B cell (primary cell): ENCODE results near the gene FBXL13. TPM values are rescaled to one million over a fixed set of nuclear protein-coding genes. Genes with fewer than 3 reads are reported as not detected.

ENCODE experiments used
- ATAC-seq: fragments of 200-7000 bp; cut with Tn5 transposase; one replicate; pipeline ENCODE4 v1.10.0; 2021; ENCODE audit warnings: low read depth, mild to moderate bottlenecking, moderate number of reproducible peaks, moderate library complexity
- CTCF ChIA-PET: fragments of 350-600 bp; sonication (Branson Sonifier 250); formaldehyde crosslinking; loops from one replicate; lab custom pipeline; 2021; ENCODE audit warnings: antibody characterized with exemption, inconsistent platforms; lab: Charles Lee
- POLR2A ChIA-PET: fragments of 350-600 bp; sonication (Branson Sonifier 250); formaldehyde crosslinking; loops from one replicate; lab custom pipeline; 2021; ENCODE audit warnings: antibody characterized with exemption; lab: Charles Lee
- DNase-seq: peaks from one replicate; pipeline ENCODE4 v3.0.0; 2013
- H2AFZ ChIP-seq: 2 replicates; pipeline ENCODE4 v1.6.1; 2012; ENCODE audit warnings: mild to moderate bottlenecking, low read depth, low read length; ENCODE audit not compliant: insufficient read depth, poor library complexity, severe bottlenecking
- H3K27ac ChIP-seq, 2 donors: 1 replicate in 1 of 2; 2 replicates in 1 of 2; pipeline ENCODE4 v1.5.1; 2012 to 2013; ENCODE audit warnings: low read length in 2 of 2, mild to moderate bottlenecking in 2 of 2, moderate library complexity in 1 of 2
- H3K27me3 ChIP-seq, 4 experiments: fragments of 200-600 bp in 1 of 4; sonication (generic) in 1 of 4; replicated peaks in 1 of 4; 1 replicate in 2 of 4; 2 replicates in 2 of 4; pipeline versions ENCODE4 v1.6.1 to v1.7.0; 2013 to 2016; ENCODE audit warnings: low read length in 3 of 4, mild to moderate bottlenecking in 2 of 4, mixed read lengths in 1 of 4, moderate library complexity in 1 of 4; ENCODE audit not compliant: insufficient read depth in 4 of 4, control insufficient read depth in 3 of 4; ENCODE audit errors: control extremely low read depth in 1 of 4
- H3K36me3 ChIP-seq, 2 experiments: replicated peaks in 1 of 2; 1 replicate in 1 of 2; 2 replicates in 1 of 2; pipeline versions ENCODE4 v1.6.1 to v1.7.1; 2013; ENCODE audit warnings: low read length in 1 of 2; ENCODE audit not compliant: insufficient read depth in 2 of 2, control insufficient read depth in 1 of 2; ENCODE audit errors: control extremely low read depth in 1 of 2, extremely low read depth in 1 of 2
- H3K4me1 ChIP-seq, 2 donors: fragments of 200-600 bp in 1 of 2; sonication (generic) in 1 of 2; 1 replicate in 1 of 2; 2 replicates in 1 of 2; pipeline versions ENCODE4 v1.5.1 to v1.6.1; 2013 to 2017; ENCODE audit warnings: low read length in 2 of 2; ENCODE audit not compliant: control insufficient read depth in 2 of 2, insufficient read depth in 2 of 2
- H3K4me2 ChIP-seq: replicated peaks from 2 replicates; pipeline ENCODE3; 2012; ENCODE audit warnings: mild to moderate bottlenecking, low read depth, low read length; ENCODE audit not compliant: poor library complexity, severe bottlenecking
- H3K4me3 ChIP-seq, 5 experiments: fragments of 200-600 bp in 1 of 5; sonication (generic) in 1 of 5; 1 replicate in 3 of 5; 2 replicates in 2 of 5; pipeline versions ENCODE4 v1.5.1 to v1.7.0; 2011 to 2016; ENCODE audit warnings: low read length in 4 of 5, mild to moderate bottlenecking in 4 of 5, low read depth in 2 of 5, control low read depth in 1 of 5, moderate library complexity in 1 of 5; ENCODE audit not compliant: insufficient read depth in 1 of 5; ENCODE audit errors: control extremely low read depth in 1 of 5, extremely low read depth in 1 of 5
- H3K79me2 ChIP-seq: fragments of 200-600 bp; sonication (generic); one replicate; pipeline ENCODE4 v1.6.0; 2016; ENCODE audit warnings: low read length; ENCODE audit not compliant: control insufficient read depth, insufficient read depth
- H3K9ac ChIP-seq: fragments of 200-600 bp; sonication (generic); 2 replicates; pipeline ENCODE4 v1.6.1; 2017; ENCODE audit warnings: mild to moderate bottlenecking, low read length, moderate library complexity
- H3K9me3 ChIP-seq, 3 donors: one replicate each; pipeline versions ENCODE4 v1.6.1 to v1.7.1; 2013; ENCODE audit warnings: low read length in 2 of 3; ENCODE audit not compliant: control insufficient read depth in 2 of 3, insufficient read depth in 1 of 3; ENCODE audit errors: control extremely low read depth in 1 of 3
- H4K20me1 ChIP-seq: 2 replicates; pipeline ENCODE4 v1.6.0; 2012; ENCODE audit warnings: mild to moderate bottlenecking, low read length; ENCODE audit not compliant: insufficient read depth, control insufficient read depth, poor library complexity, severe bottlenecking
- H3K27ac Mint-ChIP-seq: one replicate; pipeline ENCODE4 v1.8.0; 2021; ENCODE audit warnings: mixed read lengths
- H3K27me3 Mint-ChIP-seq: one replicate; pipeline ENCODE4 v1.8.0; 2021; ENCODE audit warnings: mixed read lengths
- H3K4me1 Mint-ChIP-seq: one replicate; pipeline ENCODE4 v1.8.0; 2021; ENCODE audit warnings: mixed read lengths
- H3K4me3 Mint-ChIP-seq: one replicate; pipeline ENCODE4 v1.8.0; 2021; ENCODE audit warnings: mixed read lengths
- H3K9me3 Mint-ChIP-seq: one replicate; pipeline ENCODE4 v1.8.0; 2022; ENCODE audit warnings: mixed read lengths; ENCODE audit not compliant: insufficient read depth
- CTCF ChIP-seq: fragments of 200-600 bp; IDR thresholded peaks from one replicate; pipeline ENCODE4 v1.8.0; 2022; ENCODE audit warnings: antibody characterized with exemption, mild to moderate bottlenecking
- EZH2 ChIP-seq: IDR thresholded peaks from 2 replicates; pipeline ENCODE4 v1.6.1; 2012; ENCODE audit warnings: borderline replicate concordance, low read depth, mild to moderate bottlenecking, moderate library complexity, low read length; ENCODE audit not compliant: insufficient read depth, poor library complexity, severe bottlenecking
- WGBS: methylation state at CpG from one replicate; pipeline ENCODE4 v1.1.5; 2013; ENCODE audit warnings: missing lambda C conversion rate; ENCODE audit not compliant: insufficient coverage; 5-methylcytosine and 5-hydroxymethylcytosine counted together
- intact Hi-C: fragments of 100-400 bp; cut with micrococcal nuclease; formaldehyde crosslinking; loops from one replicate; pipeline ENCODE4 v1.10.0; 2022
- polyA plus RNA-seq: library from polyadenylated mRNA; depleted of rRNA; stranded (reverse); fragments of >200 nt; gene quantifications from 2 replicates; pipeline ENCODE4 v1.2.3, GENCODE V29; 2012
- total RNA-seq, 2 donors: library from RNA; stranded (reverse); fragments of 120-200 nt in 1 of 2; gene quantifications; 1 replicate in 1 of 2; 2 replicates in 1 of 2; pipeline versions ENCODE4 v1.2.3 to v1.2.4, GENCODE V29; 2013 to 2022

FBXL13 gene
- total and polyA plus RNA-seq, 2 donors (not counting 1 experiment from before 2014, with no cell fraction given): 0.22 to 4.0 TPM

GRCh38 chr7:102897211-102897631 is 177.4 kb downstream of the FBXL13 start:
- Mint-ChIP-seq H3K4me1 (peaks cover 3% of the 10 kb centered on the region), H3K4me3 (no peak overlapping the region), H3K27me3 (no peaks in the 10 kb centered on the region), H3K9me3 (no peaks in the 10 kb centered on the region), H3K27ac (no peak overlapping the region)
- POLR2A ChIA-PET: no interaction called here
- no peak for TF ChIP-seq CTCF
- H3K27ac ChIP-seq: no peak overlapping the region
- WGBS: no CpG with 5 or more reads among the region's 2 CpGs
- H3K79me2 ChIP-seq: no peaks in the 10 kb centered on the region
- H3K9ac ChIP-seq: no peak overlapping the region
- H4K20me1 ChIP-seq: no peaks in the 10 kb centered on the region
- no peak overlapping the region for H3K4me3 ChIP-seq
- DNase-seq (no peak), ATAC-seq (no peak)
- H3K4me1 ChIP-seq: no peaks in the 10 kb centered on the region
- H2AFZ ChIP-seq: no peak overlapping the region
- intact Hi-C loops: no loop called here
- no peak overlapping the region for H3K4me2 ChIP-seq
- H3K27me3 ChIP-seq: no peaks in the 10 kb centered on the region
- no peaks in the 10 kb centered on the region for H3K9me3 ChIP-seq
- CTCF ChIA-PET: no interaction called here
- no peaks in the 10 kb centered on the region for H3K36me3 ChIP-seq

GRCh38 chr7:102896585-102896984 is 178.0 kb downstream of the FBXL13 start:
- TF ChIP-seq EZH2 (no peak), CTCF (no peak)
- intact Hi-C loops: no loop called here
- no peak for DNase-seq

More at GRCh38 chr7:102896585-102896984, 178.0 kb downstream of the FBXL13 start:
- Histone ChIP-seq H3K9me3 (no peaks in the 10 kb centered on the region), H3K4me3 (no peak overlapping the region), H3K27me3 (no peaks in the 10 kb centered on the region), H3K27ac (no peak overlapping the region), H3K9ac (no peak overlapping the region), H3K4me1 (no peaks in the 10 kb centered on the region), H3K36me3 (no peaks in the 10 kb centered on the region), H2AFZ (no peak overlapping the region), H3K79me2 (no peaks in the 10 kb centered on the region), H4K20me1 (no peaks in the 10 kb centered on the region), H3K4me2 (no peak overlapping the region)
- ChIA-PET CTCF (no interaction called here), POLR2A (no interaction called here)
- Mint-ChIP-seq H3K27me3 (no peaks in the 10 kb centered on the region), H3K9me3 (no peaks in the 10 kb centered on the region), H3K4me1 (peaks cover 3% of the 10 kb centered on the region), H3K27ac (no peak overlapping the region), H3K4me3 (no peak overlapping the region)
- ATAC-seq: no peak
